Testis (tissue), 3 donors: ENCODE data around the gene BCAS3. TPM values are rescaled to one million over a fixed set of nuclear protein-coding genes. Genes with fewer than 3 reads are reported as not detected.
"Not testable (repeated sequence)": the region's sequence is repeated elsewhere in the genome, so short reads cannot be mapped to it uniquely, and the experiment has no call there.

ENCODE experiments used
- DNase-seq: peaks from one replicate; pipeline ENCODE4 v3.0.0-alpha.2; 2019
- H3K27ac ChIP-seq, 2 donors: fragments of 200-600 bp; sonication (generic); one replicate each; pipeline ENCODE4 v1.5.1; 2019
- H3K27me3 ChIP-seq: fragments of 200-600 bp; sonication (generic); one replicate; pipeline ENCODE4 v1.5.1; 2019
- H3K36me3 ChIP-seq: fragments of 200-600 bp; sonication (generic); one replicate; pipeline ENCODE4 v1.5.1; 2017; ENCODE audit warnings: low read depth; ENCODE audit errors: missing control alignments
- H3K4me1 ChIP-seq: fragments of 200-600 bp; sonication (generic); one replicate; pipeline ENCODE4 v1.5.1; 2019
- H3K4me3 ChIP-seq, 2 donors: fragments of 200-600 bp; sonication (generic); one replicate each; pipeline ENCODE4 v1.5.1; 2017 to 2019
- H3K9me3 ChIP-seq: fragments of 200-600 bp; sonication (generic); one replicate; pipeline ENCODE4 v1.5.1; 2017
- CTCF ChIP-seq, 3 experiments: fragments of 450-650 bp in 2 of 3; fragments of 200-600 bp in 1 of 3; sonication (generic) in 1 of 3; IDR thresholded peaks; one replicate each; pipeline ENCODE4 v1.5.1; 2016 to 2019; ENCODE audit warnings: antibody characterized with exemption in 3 of 3, mild to moderate bottlenecking in 2 of 3, moderate library complexity in 1 of 3
- POLR2A ChIP-seq: fragments of 450-650 bp; IDR thresholded peaks from one replicate; pipeline ENCODE4 v1.6.1; 2017; ENCODE audit warnings: antibody characterized with exemption, mild to moderate bottlenecking, moderate library complexity
- WGBS, 2 donors: methylation state at CpG; one replicate each; pipeline ENCODE4 v1.1.5; 2018; 5-methylcytosine and 5-hydroxymethylcytosine counted together
- intact Hi-C: fragments of 100-400 bp; cut with DNase I; formaldehyde crosslinking; loops from one replicate; pipeline ENCODE4 v1.15.1; 2023; ENCODE audit warnings: low total_unique reads
- polyA plus RNA-seq: library from polyadenylated mRNA; stranded (reverse); fragments of 350-450 nt; fragmentation: Illumina TruSeq; extraction: RNeasy Lipid Tissue Mini Kit (QIAGEN cat#74804); gene quantifications from one replicate; pipeline ENCODE4 v1.2.3, GENCODE V29; 2014; ENCODE audit warnings: low read depth, low replicate concordance; ENCODE audit not compliant: insufficient read depth
- total RNA-seq, 2 donors: library from RNA; depleted of rRNA; stranded (reverse); fragments of >200 nt; gene quantifications; one replicate each; pipeline ENCODE4 v1.2.3, GENCODE V29; 2016

BCAS3 gene
- total and polyA plus RNA-seq, 3 donors from 2014 or later: 54.8 to 96.7 (median 73.0) TPM

- Histone ChIP-seq H3K27me3 (no peaks in the 10 kb centered on the region), H3K36me3 (no peaks in the 10 kb centered on the region), H3K4me1 (no peaks in the 10 kb centered on the region), H3K27ac (no peak overlapping the region), H3K9me3 (no peaks in the 10 kb centered on the region), H3K4me3 (no peak overlapping the region)
- TF ChIP-seq CTCF (IDR thresholded peaks at IDR 0.05) (no peak), POLR2A (no peak)
- no peak for DNase-seq
- 78 to 80% methylated on average over 1 of the region's 1 CpG for WGBS, 2 donors
- intact Hi-C loops: no loop called here
Observed at GRCh38 chr17:60923000-60923399, 245.3 kb downstream of the BCAS3 start.

- intact Hi-C loops: no loop called here
- Histone ChIP-seq H3K4me1 (no peaks in the 10 kb centered on the region), H3K27me3 (no peaks in the 10 kb centered on the region), H3K9me3 (no peaks in the 10 kb centered on the region), H3K4me3 (no peak overlapping the region), H3K27ac (no peak overlapping the region), H3K36me3 (no peaks in the 10 kb centered on the region)
- WGBS, 2 donors: 95% methylated on average over 3 of the region's 3 CpGs
- TF ChIP-seq POLR2A: no peak
- no peak for TF ChIP-seq CTCF (IDR thresholded peaks at IDR 0.05)
- no peak for DNase-seq
Observed at GRCh38 chr17:60926466-60927183, 249.0 kb downstream of the BCAS3 start.

- H3K9me3 ChIP-seq: no peaks in the 10 kb centered on the region
- DNase-seq: no peak
- H3K27me3 ChIP-seq: no peaks in the 10 kb centered on the region
- no peak overlapping the region for H3K27ac ChIP-seq
- H3K4me1 ChIP-seq: no peaks in the 10 kb centered on the region
- WGBS, 2 donors: 91 to 96% methylated on average over 2 of the region's 2 CpGs
- H3K4me3 ChIP-seq: no peak overlapping the region
- H3K36me3 ChIP-seq: no peaks in the 10 kb centered on the region
- intact Hi-C loops: no loop called here
- TF ChIP-seq CTCF (IDR thresholded peaks at IDR 0.05): no peak
- TF ChIP-seq POLR2A: no peak
Observed at GRCh38 chr17:60933739-60934138, 256.1 kb downstream of the BCAS3 start.

- no peaks in the 10 kb centered on the region for H3K27me3 ChIP-seq
- intact Hi-C loops: no loop called here
- WGBS, 2 donors: 94 to 95% methylated on average over 6 of the region's 6 CpGs
- TF ChIP-seq CTCF (IDR thresholded peaks at IDR 0.05) (no peak), POLR2A (no peak)
- DNase-seq: no peak
- no peaks in the 10 kb centered on the region for H3K9me3 ChIP-seq
- H3K36me3 ChIP-seq: no peaks in the 10 kb centered on the region
- no peak overlapping the region for H3K4me3 ChIP-seq
- no peak overlapping the region for H3K27ac ChIP-seq
- H3K4me1 ChIP-seq: no peaks in the 10 kb centered on the region
Observed at GRCh38 chr17:60934723-60935122, 257.1 kb downstream of the BCAS3 start.

- DNase-seq, intact Hi-C loops, H3K36me3 ChIP-seq: not testable (repeated sequence)
Observed at GRCh38 chr17:60935991-60936390, 258.3 kb downstream of the BCAS3 start.

More at GRCh38 chr17:60935991-60936390, 258.3 kb downstream of the BCAS3 start:
- not testable (repeated sequence) for H3K27me3 ChIP-seq, H3K27ac ChIP-seq, H3K4me3 ChIP-seq, H3K9me3 ChIP-seq, H3K4me1 ChIP-seq
